HL-60/S4 treated with retinoic acid at 250 ng/mL for 4 days and 3 days (cell line): ENCODE data around the gene JARID2.
"Not testable (repeated sequence)": the region's sequence is repeated elsewhere in the genome, so short reads cannot be mapped to it uniquely, and the experiment has no call there.

Experiments used
- in situ Hi-C: fragments of 300-500 bp; cut with MboI; formaldehyde crosslinking; loops from 2 replicates; pipeline ENCODE4 v1.7.0; 2022; ENCODE audit warnings: low sequenced_read_pairs

JARID2 gene

GRCh38 chr6:15284743-15285142, 38.9 kb downstream of the JARID2 start:
- in situ Hi-C loops = no loop called here

- in situ Hi-C loops = no loop called here
Measured at GRCh38 chr6:15285682-15286294, 39.9 kb downstream of the JARID2 start.

GRCh38 chr6:15287670-15288375, 42.0 kb downstream of the JARID2 start:
- in situ Hi-C loops = no loop called here

GRCh38 chr6:15288856-15289255, 43.0 kb downstream of the JARID2 start:
- in situ Hi-C loops = no loop called here

GRCh38 chr6:15289456-15289855, 43.6 kb downstream of the JARID2 start:
- in situ Hi-C loops = not testable (repeated sequence)

- in situ Hi-C loops = no loop called here
Measured at GRCh38 chr6:15290067-15290680, 44.3 kb downstream of the JARID2 start.

- in situ Hi-C loops = no loop called here
Measured at GRCh38 chr6:15290962-15291704, 45.3 kb downstream of the JARID2 start.

- in situ Hi-C loops = no loop called here
Measured at GRCh38 chr6:15292721-15293302, 46.9 kb downstream of the JARID2 start.

GRCh38 chr6:15293674-15294073, 47.8 kb downstream of the JARID2 start:
- in situ Hi-C loops = no loop called here

- in situ Hi-C loops = no loop called here
Measured at GRCh38 chr6:15294504-15294903, 48.6 kb downstream of the JARID2 start.

GRCh38 chr6:15296249-15296648, 50.4 kb downstream of the JARID2 start:
- in situ Hi-C loops = no loop called here

GRCh38 chr6:15296735-15297134, 50.9 kb downstream of the JARID2 start:
- in situ Hi-C loops = no loop called here

- in situ Hi-C loops = not testable (repeated sequence)
Measured at GRCh38 chr6:15297167-15297566, 51.3 kb downstream of the JARID2 start.

GRCh38 chr6:15297895-15298590, 52.2 kb downstream of the JARID2 start:
- in situ Hi-C loops = no loop called here

- in situ Hi-C loops = no loop called here
Measured at GRCh38 chr6:15299430-15300131, 53.7 kb downstream of the JARID2 start.

GRCh38 chr6:15301179-15302006, 55.5 kb downstream of the JARID2 start:
- in situ Hi-C loops = no loop called here

- in situ Hi-C loops = no loop called here
Measured at GRCh38 chr6:15303162-15303919, 57.5 kb downstream of the JARID2 start.

- in situ Hi-C loops = no loop called here
Measured at GRCh38 chr6:15303920-15304291, 58.0 kb downstream of the JARID2 start.
